Activated gamma-delta T cell (primary cell): ENCODE data around the gene SPOCK1.

Experiments
- DNase-seq: peaks from one replicate; lab custom pipeline; 2025; lab: John Stamatoyannopoulos, UW

SPOCK1 gene

GRCh38 chr5:137148159-137148558 lies 351.0 kb downstream of the SPOCK1 start:
- DNase-seq = no peak

DNA sequence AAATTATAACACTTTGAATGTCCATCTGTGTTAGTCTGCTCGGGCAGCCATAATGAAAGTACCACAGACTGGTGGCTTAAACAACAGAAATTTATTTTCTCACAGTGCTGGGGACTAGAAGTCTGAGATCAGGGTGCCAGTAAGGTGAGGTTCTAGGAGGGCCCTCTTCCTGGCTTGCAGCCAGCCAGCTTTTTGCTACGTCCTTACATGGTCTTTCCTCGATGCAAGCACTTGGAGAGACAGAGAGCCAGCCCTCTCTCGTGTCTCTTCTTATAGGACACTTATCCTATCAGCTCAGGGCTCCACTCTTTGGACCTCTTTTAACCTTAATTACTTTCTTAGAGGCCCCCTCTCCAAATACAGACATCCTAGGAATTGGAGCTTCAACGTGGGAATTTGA lies 351.8 kb downstream of the SPOCK1 start:
- no peak for DNase-seq

DNA sequence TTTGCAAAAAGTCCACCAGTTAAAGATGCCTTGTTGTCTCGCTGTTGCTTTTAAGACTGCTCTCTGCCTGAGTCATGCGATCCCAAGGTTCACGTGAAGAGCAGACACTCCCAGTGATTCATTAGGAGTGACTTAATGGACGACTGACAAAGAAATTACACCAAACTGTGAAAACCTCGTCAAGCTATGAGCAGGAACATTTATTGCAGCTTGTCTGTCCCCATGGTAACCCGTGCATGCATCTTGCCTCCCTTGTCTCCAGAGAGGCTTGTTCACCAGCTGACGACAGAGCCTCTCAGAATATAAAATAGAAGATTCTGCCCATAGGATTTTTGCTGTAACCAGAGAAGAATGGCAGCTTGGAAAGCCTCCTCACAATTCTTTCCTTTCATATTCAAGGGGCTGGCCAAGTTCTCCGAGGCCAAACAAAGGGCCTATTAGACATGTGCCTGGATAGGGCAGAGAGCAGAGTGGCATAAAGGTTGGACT lies 352.7 kb downstream of the SPOCK1 start:
- DNase-seq = no peak

DNA sequence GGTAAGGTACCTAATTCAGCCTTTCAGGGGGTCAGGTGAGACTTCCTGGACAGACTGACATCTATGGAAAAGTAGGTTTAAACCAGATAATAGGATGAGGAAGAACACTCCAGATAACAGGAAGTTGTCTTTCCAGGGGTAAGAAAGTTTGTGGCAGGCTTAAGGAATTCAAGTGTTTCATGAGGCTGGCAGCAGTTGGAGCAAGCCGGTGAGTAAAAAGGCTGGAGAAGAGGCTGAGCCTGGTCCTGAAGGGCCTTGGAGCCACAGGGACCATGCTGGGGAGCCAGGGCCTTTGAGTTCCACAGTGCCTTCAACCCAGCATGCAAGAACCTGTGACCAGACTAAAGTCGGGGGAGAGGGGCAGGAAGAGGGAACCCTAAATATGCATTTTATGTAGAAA lies 353.4 kb downstream of the SPOCK1 start:
- no peak for DNase-seq

DNA sequence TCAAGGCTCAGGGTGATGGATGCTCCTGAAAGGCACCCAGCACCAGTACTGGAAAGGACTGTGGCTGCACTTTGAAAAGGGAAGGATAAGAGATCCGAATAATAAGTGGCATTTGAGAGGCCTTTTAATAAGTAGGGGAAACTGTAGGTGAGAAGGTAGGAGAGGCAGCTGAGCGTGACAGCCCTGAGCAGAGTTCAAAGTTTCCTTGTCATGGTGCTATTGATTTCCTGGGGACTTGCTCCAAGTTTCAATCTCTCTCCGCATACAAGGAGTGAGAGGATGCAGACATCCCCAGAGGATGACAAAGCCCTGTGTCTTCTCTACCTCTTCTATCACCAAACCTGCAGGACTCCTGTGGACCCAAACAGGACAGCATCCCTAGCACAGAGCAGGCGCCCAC lies 354.5 kb downstream of the SPOCK1 start:
- DNase-seq = no peak

GRCh38 chr5:137142764-137143605 lies 356.1 kb downstream of the SPOCK1 start:
- no peak for DNase-seq

- no peak for DNase-seq
Observed at GRCh38 chr5:137142346-137142745, 356.8 kb downstream of the SPOCK1 start.

DNA sequence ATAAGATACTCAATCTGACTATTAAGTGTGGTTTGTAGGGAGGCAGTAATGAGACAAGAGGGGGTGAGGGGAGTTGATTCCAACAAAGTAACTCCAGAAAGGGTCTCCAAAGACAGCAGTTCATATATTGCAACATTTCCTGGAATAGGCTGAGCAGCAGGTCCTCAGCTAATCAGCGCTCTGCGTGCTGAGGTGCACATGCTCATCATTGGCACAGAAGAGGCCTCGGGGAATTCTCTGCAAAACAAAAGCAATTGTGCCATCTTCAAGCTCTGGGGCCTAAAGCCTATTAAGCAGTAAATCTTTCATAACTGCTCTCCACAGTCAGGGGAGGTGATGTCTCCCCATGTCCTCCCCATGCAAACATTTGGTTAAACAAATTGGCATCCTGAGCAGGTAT lies 357.3 kb downstream of the SPOCK1 start:
- DNase-seq = no peak

GRCh38 chr5:137136991-137137632 lies 362.0 kb downstream of the SPOCK1 start:
- no peak for DNase-seq

DNA sequence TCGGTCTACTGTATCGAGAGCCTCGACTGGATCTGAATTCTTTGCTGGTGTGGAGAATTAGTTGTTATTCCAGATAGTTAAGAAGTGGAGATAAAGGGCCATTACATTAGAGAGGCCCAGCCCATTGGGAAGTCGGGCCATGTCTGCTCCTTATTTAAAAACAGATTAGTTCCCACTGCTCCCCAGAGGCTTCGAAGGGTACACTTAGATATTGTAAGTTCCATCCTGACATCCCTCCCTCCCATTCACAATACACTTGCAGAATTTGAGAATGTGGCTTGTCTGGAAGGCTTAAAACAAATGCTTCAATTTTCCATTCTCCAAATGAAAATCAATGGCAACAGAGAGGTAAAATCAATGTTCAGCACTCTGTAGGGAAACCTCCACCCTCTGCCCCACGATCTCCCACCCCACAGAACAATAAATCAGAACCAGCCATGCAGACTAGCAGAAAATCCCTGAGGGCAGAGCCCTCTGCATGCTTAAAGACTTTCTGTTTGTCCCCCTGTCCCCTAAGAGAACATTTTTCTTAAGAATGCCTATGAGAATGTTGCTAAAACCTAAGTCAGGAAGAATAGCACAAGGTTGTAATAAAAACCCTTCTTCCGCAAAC lies 364.1 kb downstream of the SPOCK1 start:
- DNase-seq = no peak

- no peak for DNase-seq
Observed at GRCh38 chr5:137129886-137130680, 369.0 kb downstream of the SPOCK1 start.

DNA sequence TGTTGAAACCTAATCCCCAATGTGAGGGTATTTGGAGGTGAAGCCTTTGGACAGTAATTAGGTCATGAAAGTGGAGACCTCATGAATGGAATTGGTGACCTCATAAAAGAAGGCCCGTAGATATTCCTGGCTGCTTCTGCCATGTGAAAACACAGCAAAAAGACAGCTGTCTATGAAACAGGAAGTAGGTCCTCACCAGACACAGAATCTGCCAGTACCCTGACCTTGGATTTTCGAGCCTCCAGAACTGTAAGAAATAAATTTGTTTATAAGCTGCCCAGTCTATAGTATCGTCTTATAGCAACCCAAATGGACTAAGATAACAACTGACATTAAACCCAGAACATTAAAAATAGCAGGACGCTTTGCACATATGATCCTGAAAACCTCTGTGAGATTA lies 371.1 kb downstream of the SPOCK1 start:
- no peak for DNase-seq

DNA sequence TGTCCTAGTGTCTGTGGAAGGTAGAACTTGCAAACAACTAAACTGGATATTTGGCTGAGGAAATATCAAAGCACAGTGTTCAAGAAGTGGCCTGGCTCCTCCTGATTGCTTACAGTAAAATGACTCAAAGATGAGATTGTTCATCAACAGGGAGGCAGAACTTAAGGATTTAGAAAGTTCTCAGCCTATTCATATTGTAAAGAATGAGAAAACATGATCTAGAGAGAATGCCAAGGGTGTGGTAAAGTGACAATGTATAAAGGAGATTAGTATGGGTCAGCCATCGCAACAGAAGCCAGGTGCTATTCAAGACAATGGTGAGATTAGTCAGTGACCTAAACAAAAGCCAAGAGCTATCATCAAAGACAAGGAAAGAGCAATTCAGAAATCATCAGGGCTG lies 372.3 kb downstream of the SPOCK1 start:
- DNase-seq = no peak

- DNase-seq = no peak
Observed at GRCh38 chr5:137122558-137122957, 376.6 kb downstream of the SPOCK1 start.

- DNase-seq = no peak
Observed at GRCh38 chr5:137122075-137122474, 377.1 kb downstream of the SPOCK1 start.

DNA sequence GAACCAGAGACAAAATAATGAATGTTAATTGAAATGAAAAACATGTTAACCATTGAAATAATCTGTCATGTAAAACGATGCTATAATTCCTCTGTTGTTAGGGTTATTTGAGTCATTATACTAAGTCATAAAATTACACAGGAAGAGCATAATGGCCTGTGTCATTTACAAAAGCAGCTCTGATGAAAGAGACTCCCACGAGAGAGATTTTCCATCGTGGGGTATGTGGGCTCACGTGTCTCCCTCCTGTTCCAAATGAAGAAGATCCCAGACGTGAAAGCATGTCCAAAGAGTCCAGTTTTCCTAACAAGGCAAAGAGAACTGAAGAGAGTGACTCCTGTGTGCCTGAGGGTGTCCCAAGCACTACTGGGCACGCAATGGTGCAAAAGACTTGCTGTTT lies 379.8 kb downstream of the SPOCK1 start:
- no peak for DNase-seq

DNA sequence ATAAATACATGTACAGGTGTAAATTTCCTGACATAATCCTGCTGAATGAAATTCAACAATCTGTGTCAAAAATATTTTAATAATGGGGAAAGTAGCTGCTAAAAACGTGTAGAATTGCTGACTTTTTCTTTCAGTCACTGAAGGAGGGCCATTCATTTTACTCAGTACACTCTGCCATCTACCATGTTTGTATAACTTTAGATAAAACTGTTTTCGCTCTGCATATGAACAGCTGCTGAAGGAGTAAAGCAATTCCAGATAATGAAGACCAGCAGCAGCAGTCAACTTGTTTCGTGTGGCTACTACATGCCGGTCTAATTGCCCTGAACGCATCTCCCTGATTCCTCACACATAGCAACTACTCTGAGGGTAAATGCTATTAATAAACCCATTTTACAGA lies 380.5 kb downstream of the SPOCK1 start:
- DNase-seq = no peak

- no peak for DNase-seq
Observed at GRCh38 chr5:137115152-137115551, 384.0 kb downstream of the SPOCK1 start.

GRCh38 chr5:137114529-137114928 lies 384.6 kb downstream of the SPOCK1 start:
- no peak for DNase-seq

DNA sequence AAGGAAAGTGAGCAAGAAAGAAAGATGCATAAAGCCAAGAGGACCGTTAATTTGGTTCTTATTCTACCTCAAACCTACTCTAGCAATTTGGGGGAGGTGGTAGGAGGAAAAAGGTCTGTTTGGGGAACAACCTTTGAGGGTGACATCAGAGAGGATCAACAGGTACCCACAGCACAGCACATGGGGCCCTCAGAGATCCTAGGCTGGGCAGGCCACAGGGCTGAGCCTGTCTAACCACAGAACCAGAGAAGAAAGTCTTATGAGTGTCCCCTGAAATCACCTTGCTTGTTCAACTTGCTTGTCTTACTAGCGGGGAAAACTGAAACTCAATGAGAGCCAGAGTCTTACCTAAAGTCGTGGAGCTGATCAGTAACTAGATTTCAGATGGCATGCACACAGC lies 385.2 kb downstream of the SPOCK1 start:
- DNase-seq = no peak

- DNase-seq = no peak
Observed at GRCh38 chr5:137113161-137113560, 386.0 kb downstream of the SPOCK1 start.

DNA sequence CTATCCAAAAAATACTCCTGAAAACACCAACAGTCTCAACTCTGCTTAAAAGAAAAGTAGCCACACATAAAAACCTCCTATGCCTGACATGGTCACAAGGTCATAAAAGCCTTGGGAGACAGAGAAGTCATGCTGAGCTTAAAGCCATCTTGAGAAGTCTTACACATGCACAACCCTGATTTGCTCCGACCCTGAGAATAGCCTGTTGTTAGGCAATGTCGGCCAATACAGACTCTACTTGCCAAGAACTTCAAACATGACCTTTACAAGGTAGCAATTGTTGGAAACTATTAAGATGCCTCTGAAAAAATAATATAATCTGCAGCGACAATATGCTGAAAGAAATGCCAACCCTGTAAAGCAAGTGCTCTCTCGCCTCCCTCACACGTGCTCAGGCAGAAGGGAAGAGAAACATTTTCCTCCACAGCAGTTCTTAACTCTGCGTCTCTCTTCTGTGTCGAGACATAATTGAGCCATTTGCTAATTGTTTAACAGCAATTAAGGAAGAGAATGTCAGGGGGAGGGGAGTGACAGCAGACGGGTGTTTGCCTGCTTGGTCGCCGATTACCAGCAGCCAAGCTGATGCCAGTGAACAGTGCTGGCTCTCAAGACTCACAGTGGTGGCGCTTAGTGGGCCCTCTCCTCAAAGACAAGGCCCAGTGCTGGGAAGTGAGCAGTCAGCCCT lies 393.6 kb downstream of the SPOCK1 start:
- DNase-seq = no peak
